Common myeloid progenitor, CD34-positive (primary cell): ENCODE data around the gene SNCAIP.
A peak's percentile ranks its signal among the peaks of the same experiment; 100 is the strongest.

ENCODE experiments used
- CTCF ChIA-PET: fragments of 350-600 bp; sonication (Branson Sonifier 250); formaldehyde crosslinking; loops from one replicate; lab custom pipeline; 2021; ENCODE audit warnings: antibody characterized with exemption; lab: Charles Lee
- POLR2A ChIA-PET: fragments of 350-600 bp; sonication (Branson Sonifier 250); formaldehyde crosslinking; loops from one replicate; lab custom pipeline; 2021; ENCODE audit warnings: antibody characterized with exemption; lab: Charles Lee
- DNase-seq, 3 donors: peaks; one replicate each; pipeline versions ENCODE4 v3.0.0 to v3.0.0-alpha.2; 2013
- H3K27ac ChIP-seq, 2 experiments: 1 replicate in 1 of 2; 2 replicates in 1 of 2; pipeline ENCODE4 v1.7.0; 2013; ENCODE audit warnings: inconsistent platforms in 2 of 2, low read length in 2 of 2, mild to moderate bottlenecking in 2 of 2, low read depth in 1 of 2, moderate library complexity in 1 of 2; ENCODE audit not compliant: severe bottlenecking in 2 of 2, insufficient read depth in 1 of 2, poor library complexity in 1 of 2
- H3K27me3 ChIP-seq, 5 experiments: replicated peaks in 2 of 5; 1 replicate in 3 of 5; 2 replicates in 2 of 5; pipeline versions ENCODE4 v1.6.1 to v1.7.0; 2013; ENCODE audit warnings: low read length in 4 of 5, mild to moderate bottlenecking in 2 of 5, moderate library complexity in 2 of 5, inconsistent platforms in 1 of 5; ENCODE audit not compliant: insufficient read depth in 5 of 5, control insufficient read depth in 4 of 5
- H3K36me3 ChIP-seq, 4 experiments: 1 replicate in 2 of 4; 2 replicates in 2 of 4; pipeline versions ENCODE4 v1.6.1 to v1.7.0; 2013; ENCODE audit warnings: low read length in 3 of 4, control low read depth in 1 of 4, mild to moderate bottlenecking in 1 of 4; ENCODE audit not compliant: control insufficient read depth in 4 of 4, insufficient read depth in 4 of 4
- H3K4me1 ChIP-seq, 4 experiments: 1 replicate in 3 of 4; 2 replicates in 1 of 4; pipeline versions ENCODE4 v1.6.1 to v1.7.1; 2013; ENCODE audit warnings: low read length in 3 of 4, mild to moderate bottlenecking in 3 of 4, control low read depth in 1 of 4, inconsistent platforms in 1 of 4, moderate library complexity in 1 of 4; ENCODE audit not compliant: control insufficient read depth in 4 of 4, insufficient read depth in 4 of 4; ENCODE audit errors: control extremely low read depth in 1 of 4
- H3K4me3 ChIP-seq, 7 experiments: 1 replicate in 4 of 7; 2 replicates in 3 of 7; pipeline versions ENCODE4 v1.5.1 to v1.7.0; 2013; ENCODE audit warnings: mild to moderate bottlenecking in 7 of 7, low read length in 6 of 7, moderate library complexity in 6 of 7, inconsistent platforms in 2 of 7, low read depth in 2 of 7, control low read depth in 1 of 7; ENCODE audit not compliant: insufficient read depth in 4 of 7, control insufficient read depth in 1 of 7; ENCODE audit errors: extremely low read depth in 1 of 7
- H3K9me3 ChIP-seq, 5 experiments: 1 replicate in 4 of 5; 2 replicates in 1 of 5; pipeline versions ENCODE4 v1.6.1 to v1.7.1; 2013; ENCODE audit warnings: low read length in 4 of 5, mild to moderate bottlenecking in 2 of 5, inconsistent platforms in 1 of 5, low read depth in 1 of 5, moderate library complexity in 1 of 5; ENCODE audit not compliant: control insufficient read depth in 4 of 5, insufficient read depth in 2 of 5; ENCODE audit errors: control extremely low read depth in 1 of 5
- WGBS: methylation state at CpG from one replicate; pipeline ENCODE4 v1.1.5; 2013; ENCODE audit not compliant: insufficient coverage; 5-methylcytosine and 5-hydroxymethylcytosine counted together

The SNCAIP gene

DNA sequence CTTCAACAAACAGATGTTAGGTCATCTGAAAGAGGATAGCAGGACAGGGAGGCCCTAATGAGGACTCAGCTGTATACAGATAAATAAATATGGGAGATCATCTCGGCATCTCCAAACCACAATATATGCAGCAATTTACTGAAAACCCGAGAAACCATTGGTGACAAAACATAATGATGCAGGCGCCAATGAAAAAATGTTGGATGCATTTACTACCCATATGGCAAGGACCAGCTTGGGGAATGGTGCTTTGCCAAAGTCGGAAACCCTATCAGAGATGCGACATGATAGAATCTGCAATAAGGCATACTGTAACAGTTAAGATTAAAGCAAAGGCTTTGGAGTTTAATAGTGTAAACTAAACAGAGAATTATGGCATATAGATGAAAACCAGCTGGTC, 92.0 kb downstream of the SNCAIP start:
- no peaks in the 10 kb centered on the region for H3K36me3 ChIP-seq
- no peak overlapping the region for H3K27ac ChIP-seq
- peaks cover 0 to under 1% (median 0%) of the 10 kb centered on the region in 4 experiments for H3K4me1 ChIP-seq
- CTCF ChIA-PET, result no interaction called here
- H3K27me3 ChIP-seq, result no peaks in the 10 kb centered on the region
- 96% methylated on average over 3 of the region's 5 CpGs for WGBS
- H3K4me3 ChIP-seq, result no peak overlapping the region
- no peaks in the 10 kb centered on the region for H3K9me3 ChIP-seq
- POLR2A ChIA-PET, result no interaction called here
- no peak for DNase-seq

DNA sequence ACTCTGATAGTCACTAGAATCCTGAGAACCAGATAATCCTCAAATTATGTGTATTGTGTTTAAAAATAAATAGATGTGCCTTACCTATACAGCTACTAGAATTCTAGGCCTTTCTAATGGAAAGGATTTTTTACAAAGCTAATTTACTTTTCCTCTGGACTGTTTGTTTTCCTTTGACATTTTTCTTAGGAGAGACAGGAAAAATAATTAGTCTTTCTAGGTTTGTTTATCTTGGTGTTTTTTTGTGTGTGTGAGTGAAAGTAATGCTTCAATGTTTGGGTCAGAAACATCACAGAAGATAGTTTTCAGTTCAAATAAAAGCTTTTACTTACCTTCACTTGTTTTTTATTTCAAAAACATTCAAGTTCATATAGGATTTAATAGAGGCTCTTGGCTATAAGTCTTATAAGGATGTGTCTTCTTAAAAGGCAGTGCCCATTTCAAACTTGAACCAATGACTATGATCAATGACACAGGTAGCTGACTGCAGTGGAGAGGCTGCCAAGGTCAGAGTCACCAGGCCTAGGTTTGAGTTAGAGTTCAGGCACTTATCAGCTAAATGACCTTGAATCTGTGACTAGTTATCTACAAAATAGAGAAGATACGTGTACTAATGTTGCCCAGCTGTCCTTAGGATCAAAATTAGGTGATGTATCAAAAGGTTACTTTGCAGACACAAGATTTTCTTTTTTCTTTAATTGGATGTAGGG, 92.8 kb downstream of the SNCAIP start:
- H3K4me3 ChIP-seq, result no peak overlapping the region
- H3K9me3 ChIP-seq, result no peaks in the 10 kb centered on the region
- no peaks in the 10 kb centered on the region for H3K36me3 ChIP-seq
- H3K27me3 ChIP-seq, result no peaks in the 10 kb centered on the region
- no peak for DNase-seq
- CTCF ChIA-PET, result no interaction called here
- WGBS, result no CpG with 5 or more reads among the region's 1 CpG
- POLR2A ChIA-PET, result no interaction called here
- peaks cover 0 to 2% (median 0%) of the 10 kb centered on the region in 4 experiments for H3K4me1 ChIP-seq
- no peak overlapping the region for H3K27ac ChIP-seq

DNA sequence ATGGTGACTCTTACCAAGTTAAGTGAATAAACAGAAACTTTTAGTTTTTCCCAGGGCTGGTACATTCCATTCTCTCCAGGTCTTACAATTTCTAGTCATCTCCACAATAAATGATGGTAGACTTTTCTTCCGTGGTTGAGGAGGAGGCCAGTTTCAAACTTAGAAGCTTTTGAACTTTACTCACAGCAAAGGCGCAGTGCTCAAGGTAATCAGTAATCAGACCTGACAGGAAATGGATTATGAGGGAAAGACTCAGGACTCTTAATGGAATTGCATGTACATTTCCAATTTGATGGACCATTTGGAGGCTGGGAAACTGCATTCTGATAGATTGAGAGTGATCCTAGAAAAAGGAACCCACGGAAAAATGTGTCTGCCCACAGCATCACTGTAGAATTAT, 93.7 kb downstream of the SNCAIP start:
- Histone ChIP-seq H3K4me3 (no peak overlapping the region), H3K27ac (no peak overlapping the region), H3K27me3 (no peaks in the 10 kb centered on the region), H3K4me1 (peaks cover 0 to 2% (median 0%) of the 10 kb centered on the region in 4 experiments), H3K36me3 (no peaks in the 10 kb centered on the region), H3K9me3 (no peaks in the 10 kb centered on the region)
- 100% methylated on average over 2 of the region's 3 CpGs for WGBS
- POLR2A ChIA-PET, result no interaction called here
- CTCF ChIA-PET, result no interaction called here
- no peak for DNase-seq

DNA sequence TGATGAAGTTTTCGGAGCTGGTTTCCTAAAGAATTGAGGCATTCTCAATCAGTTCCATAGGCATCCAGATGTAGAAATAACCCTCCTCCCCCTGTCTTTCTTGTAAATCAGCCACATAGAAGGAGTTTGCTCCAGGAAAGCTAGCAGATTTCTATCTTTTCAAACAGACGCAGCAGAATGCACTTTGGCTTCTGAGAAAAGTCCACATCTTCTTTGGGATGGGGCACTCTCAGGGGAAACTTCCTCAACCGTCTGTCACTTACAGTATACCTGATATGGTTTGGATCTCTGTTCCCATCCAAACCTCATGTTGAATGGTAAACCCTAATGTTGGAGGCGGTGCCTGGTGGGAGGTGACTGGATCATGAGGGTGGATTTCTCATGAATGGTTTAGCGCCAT, 94.1 kb downstream of the SNCAIP start:
- Histone ChIP-seq H3K4me3 (no peak overlapping the region), H3K27me3 (no peaks in the 10 kb centered on the region), H3K27ac (no peak overlapping the region), H3K9me3 (no peaks in the 10 kb centered on the region), H3K4me1 (peaks cover 0 to 2% (median 0%) of the 10 kb centered on the region in 4 experiments), H3K36me3 (no peaks in the 10 kb centered on the region)
- ChIA-PET POLR2A (no interaction called here), CTCF (no interaction called here)
- DNase-seq, result no peak
- 93% methylated on average over 2 of the region's 5 CpGs for WGBS

DNA sequence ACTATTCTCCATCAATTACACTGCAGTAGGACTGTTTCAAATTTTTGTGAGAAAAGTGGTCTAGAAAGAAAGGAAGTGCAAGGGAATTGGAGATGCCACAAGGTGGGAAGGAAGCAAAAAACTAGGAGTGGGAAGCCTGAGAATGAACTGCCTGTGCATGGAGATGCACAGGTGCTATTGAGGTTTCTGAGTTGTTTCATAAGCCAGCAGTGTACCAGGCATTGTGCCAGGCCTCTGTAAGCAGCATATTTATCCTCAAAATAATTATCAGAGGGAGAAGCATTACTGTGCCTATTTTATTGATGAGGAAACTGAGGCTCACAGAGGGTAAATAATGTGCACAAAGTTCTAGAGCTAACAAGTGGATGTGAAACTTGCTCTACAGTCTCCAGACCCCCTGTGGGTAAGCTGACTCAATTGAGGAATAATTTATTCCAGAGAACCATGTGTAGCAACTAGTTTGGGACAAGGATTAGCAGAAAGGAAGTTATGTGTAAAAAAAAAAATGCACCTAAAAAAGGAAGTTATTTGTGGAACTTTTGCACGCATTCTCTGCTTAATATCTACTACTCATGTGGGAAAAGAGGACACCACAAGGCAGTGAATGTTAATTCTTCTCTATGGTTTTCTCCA, 96.7 kb downstream of the SNCAIP start:
- H3K27me3 ChIP-seq, result peaks cover 0 to 1% (median 0%) of the 10 kb centered on the region in 5 experiments
- no CpG with 5 or more reads among the region's 1 CpG for WGBS
- CTCF ChIA-PET, result no interaction called here

DNA sequence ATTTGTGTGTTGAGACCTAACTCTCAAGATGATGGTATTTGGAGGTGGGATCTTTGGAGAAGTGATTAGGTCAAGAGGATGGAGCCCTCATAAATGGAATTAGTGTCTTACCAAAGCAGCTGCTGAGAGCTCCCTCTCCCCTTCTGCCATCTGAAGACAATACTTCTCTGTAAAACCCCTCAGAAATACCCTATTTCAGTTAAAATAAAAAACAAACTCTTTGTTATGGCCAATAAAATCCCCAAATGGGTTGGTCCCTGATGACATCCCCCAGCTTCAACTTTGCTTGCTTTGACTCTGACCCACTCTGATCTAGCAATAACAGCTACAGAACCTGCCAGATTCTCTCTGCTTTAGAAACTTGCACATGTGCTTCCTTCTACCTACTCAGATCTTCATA, 100.9 kb downstream of the SNCAIP start:
- Histone ChIP-seq H3K4me1 (peaks cover 0 to 2% (median 0%) of the 10 kb centered on the region in 4 experiments), H3K9me3 (no peaks in the 10 kb centered on the region), H3K4me3 (no peak overlapping the region), H3K36me3 (no peaks in the 10 kb centered on the region), H3K27ac (no peak overlapping the region), H3K27me3 (peaks cover 0 to 1% (median 0%) of the 10 kb centered on the region in 5 experiments)
- ChIA-PET POLR2A (no interaction called here), CTCF (no interaction called here)
- DNase-seq, result no peak

More for the DNA sequence above, 96.7 kb downstream of the SNCAIP start:
- Histone ChIP-seq H3K36me3 (no peaks in the 10 kb centered on the region), H3K27ac (no peak overlapping the region), H3K4me1 (peaks cover 0 to 2% (median 0%) of the 10 kb centered on the region in 4 experiments), H3K9me3 (no peaks in the 10 kb centered on the region), H3K4me3 (no peak overlapping the region)
- POLR2A ChIA-PET, result no interaction called here
- DNase-seq, result no peak

DNA sequence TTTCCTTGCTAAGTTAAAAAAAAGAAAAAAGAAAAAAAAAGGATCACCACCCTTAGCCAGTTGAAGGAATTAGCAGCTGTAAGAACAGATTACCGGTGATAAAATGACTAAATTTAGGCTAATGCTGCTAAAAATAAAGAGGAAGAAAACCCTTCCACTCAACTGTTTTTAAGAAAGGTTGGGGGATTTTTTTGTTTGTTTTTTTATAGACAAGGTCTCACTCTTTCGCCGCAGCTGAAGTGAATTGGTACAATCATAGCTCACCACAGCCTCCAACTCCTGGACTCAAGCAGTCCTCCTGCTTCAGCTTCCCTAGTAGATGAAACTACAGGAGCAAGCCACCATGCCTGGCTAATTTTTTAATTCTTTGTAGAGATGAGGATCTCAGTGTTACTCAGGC, 101.7 kb downstream of the SNCAIP start:
- ChIA-PET CTCF (interaction anchor here (0.6 kb wide), 1 partner anchor 15 kb away, joined by 3 read pairs; no protein-coding TSS in a partner anchor), POLR2A (no interaction called here)
- H3K4me1 ChIP-seq, result peaks cover 0 to 2% (median 0%) of the 10 kb centered on the region in 4 experiments
- peaks cover 0 to 1% (median 0%) of the 10 kb centered on the region in 5 experiments for H3K27me3 ChIP-seq
- H3K27ac ChIP-seq, result no peak overlapping the region
- DNase-seq, result peak in 1 of 3 donors; percentile 3
- H3K4me3 ChIP-seq, result no peak overlapping the region
- 0% methylated on average over 1 of the region's 3 CpGs for WGBS
- no peaks in the 10 kb centered on the region for H3K9me3 ChIP-seq
- H3K36me3 ChIP-seq, result no peaks in the 10 kb centered on the region
